T-helper 1 cell treated with Interleukin-12 subunit alpha and Interleukin-12 subunit beta and Interleukin-4 antibody, amounts not matched to agents 30 ng/mL and 1 ng/mL, for 36 hours (primary cell): ENCODE measurements around the gene COL6A5. TPM values are rescaled to one million over a fixed set of nuclear protein-coding genes. Genes with fewer than 3 reads are reported as not detected.
"Not testable (repeated sequence)": the region's sequence is repeated elsewhere in the genome, so short reads cannot be mapped to it uniquely, and the experiment has no call there.

Source experiments
- intact Hi-C: fragments of 100-400 bp; cut with micrococcal nuclease; formaldehyde crosslinking; loops from one replicate; pipeline ENCODE4 v1.15.1; 2024
- total RNA-seq: library from RNA; stranded (reverse); gene quantifications from 2 replicates; pipeline ENCODE4 v1.2.3, GENCODE V29; 2022

Gene COL6A5
- total RNA-seq, 1 donor from 2014 or later = 0.15 TPM

- intact Hi-C loops = no loop called here
These were observed 96.8 kb downstream of the COL6A5 start for GRCh38 chr3:130442284-130442683.

- intact Hi-C loops = not testable (repeated sequence)
These were observed 101.4 kb downstream of the COL6A5 start for GRCh38 chr3:130446840-130447239.

- intact Hi-C loops = not testable (repeated sequence)
These were observed 102.7 kb downstream of the COL6A5 start for GRCh38 chr3:130448155-130448554.

- intact Hi-C loops = no loop called here
These were observed 111.1 kb downstream of the COL6A5 start for GRCh38 chr3:130456540-130456939.

GRCh38 chr3:130457671-130458070, 112.2 kb downstream of the COL6A5 start:
- intact Hi-C loops = no loop called here

- intact Hi-C loops = no loop called here
These were observed 114.5 kb downstream of the COL6A5 start for GRCh38 chr3:130459944-130460343.

GRCh38 chr3:130462089-130462488, 116.6 kb downstream of the COL6A5 start:
- intact Hi-C loops = no loop called here

GRCh38 chr3:130463221-130463620, 117.7 kb downstream of the COL6A5 start:
- intact Hi-C loops = no loop called here

GRCh38 chr3:130465521-130465920, 120.0 kb downstream of the COL6A5 start:
- intact Hi-C loops = no loop called here

- intact Hi-C loops = no loop called here
These were observed 122.8 kb downstream of the COL6A5 start for GRCh38 chr3:130468311-130468710.

- intact Hi-C loops = no loop called here
These were observed 124.7 kb downstream of the COL6A5 start for GRCh38 chr3:130470126-130470525.

GRCh38 chr3:130473416-130473815, 127.9 kb downstream of the COL6A5 start:
- intact Hi-C loops = no loop called here

GRCh38 chr3:130480736-130481135, 135.3 kb downstream of the COL6A5 start:
- intact Hi-C loops = no loop called here

- intact Hi-C loops = no loop called here
These were observed 142.8 kb downstream of the COL6A5 start for GRCh38 chr3:130488288-130488687.

- intact Hi-C loops = no loop called here
These were observed 143.4 kb downstream of the COL6A5 start for GRCh38 chr3:130488769-130489450.

GRCh38 chr3:130490241-130490640, 144.8 kb downstream of the COL6A5 start:
- intact Hi-C loops = no loop called here

GRCh38 chr3:130491431-130491830, 146.0 kb downstream of the COL6A5 start:
- intact Hi-C loops = no loop called here

- intact Hi-C loops = no loop called here
These were observed 159.2 kb downstream of the COL6A5 start for GRCh38 chr3:130504701-130505100.

GRCh38 chr3:130506031-130506430, 160.6 kb downstream of the COL6A5 start:
- intact Hi-C loops = no loop called here

GRCh38 chr3:130507746-130508145, 162.3 kb downstream of the COL6A5 start:
- intact Hi-C loops = no loop called here

- intact Hi-C loops = no loop called here
These were observed 163.5 kb downstream of the COL6A5 start for GRCh38 chr3:130509008-130509407.

- intact Hi-C loops = no loop called here
These were observed 169.2 kb downstream of the COL6A5 start for GRCh38 chr3:130514681-130515080.

- intact Hi-C loops = no loop called here
These were observed 170.3 kb downstream of the COL6A5 start for GRCh38 chr3:130515755-130516154.
